MM.1S (cell line): ENCODE measurements around the gene SYNE1.

Experiments
- EZH2 ChIP-seq: fragments of 300-600 bp; sonication (generic); optimal IDR thresholded peaks from 2 replicates; pipeline ENCODE3; 2017; ENCODE audit warnings: low read depth, mild to moderate bottlenecking, antibody characterized with exemption, low read length, mixed read lengths
- TF ChIP-seq, protein P1 (sequence below): fragments of 300-600 bp; sonication (generic); IDR thresholded peaks from 2 replicates; pipeline ENCODE4 v1.5.1; 2016; ENCODE audit warnings: antibody characterized with exemption, low read length, mixed read lengths

DNA sequence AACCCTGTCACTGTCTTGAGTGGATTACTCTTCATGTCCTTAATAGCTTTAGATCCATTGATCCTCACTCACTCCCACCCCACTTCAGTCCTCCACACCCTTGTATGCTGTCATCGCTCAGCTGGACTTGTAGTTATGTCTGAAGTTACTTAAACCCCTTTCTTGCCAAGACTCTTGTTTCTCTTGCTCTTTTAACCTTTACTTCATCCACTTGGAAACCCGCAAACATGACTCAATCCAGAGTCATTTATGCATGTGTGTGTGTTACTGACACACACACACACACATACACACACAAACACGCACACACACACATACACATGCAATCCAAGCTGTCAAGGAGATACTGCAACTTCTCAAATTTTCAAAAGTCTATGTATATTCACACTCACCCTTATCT, 341.8 kb downstream of the SYNE1 start:
- TF ChIP-seq, protein P1, sequence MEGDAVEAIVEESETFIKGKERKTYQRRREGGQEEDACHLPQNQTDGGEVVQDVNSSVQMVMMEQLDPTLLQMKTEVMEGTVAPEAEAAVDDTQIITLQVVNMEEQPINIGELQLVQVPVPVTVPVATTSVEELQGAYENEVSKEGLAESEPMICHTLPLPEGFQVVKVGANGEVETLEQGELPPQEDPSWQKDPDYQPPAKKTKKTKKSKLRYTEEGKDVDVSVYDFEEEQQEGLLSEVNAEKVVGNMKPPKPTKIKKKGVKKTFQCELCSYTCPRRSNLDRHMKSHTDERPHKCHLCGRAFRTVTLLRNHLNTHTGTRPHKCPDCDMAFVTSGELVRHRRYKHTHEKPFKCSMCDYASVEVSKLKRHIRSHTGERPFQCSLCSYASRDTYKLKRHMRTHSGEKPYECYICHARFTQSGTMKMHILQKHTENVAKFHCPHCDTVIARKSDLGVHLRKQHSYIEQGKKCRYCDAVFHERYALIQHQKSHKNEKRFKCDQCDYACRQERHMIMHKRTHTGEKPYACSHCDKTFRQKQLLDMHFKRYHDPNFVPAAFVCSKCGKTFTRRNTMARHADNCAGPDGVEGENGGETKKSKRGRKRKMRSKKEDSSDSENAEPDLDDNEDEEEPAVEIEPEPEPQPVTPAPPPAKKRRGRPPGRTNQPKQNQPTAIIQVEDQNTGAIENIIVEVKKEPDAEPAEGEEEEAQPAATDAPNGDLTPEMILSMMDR = no peak
- TF ChIP-seq EZH2 = no peak
